Spleen (tissue), 11 donors: ENCODE measurements around the gene NOP9. TPM values are rescaled to one million over a fixed set of nuclear protein-coding genes. Genes with fewer than 3 reads are reported as not detected.

Experiments
- DNase-seq: peaks from one replicate; pipeline ENCODE4 v3.0.0-alpha.2; 2020
- H3K27ac ChIP-seq, 8 donors: fragments of 200-600 bp; sonication (generic) in 7 of 8; 1 replicate in 4 of 8; 2 replicates in 4 of 8; pipeline versions ENCODE4 v1.5.0 to v1.8.0; 2016 to 2021; ENCODE audit warnings: inconsistent platforms in 4 of 8, mild to moderate bottlenecking in 4 of 8, moderate library complexity in 1 of 8
- H3K27me3 ChIP-seq, 7 donors: fragments of 200-600 bp; sonication (generic) in 6 of 7; replicated peaks in 1 of 7; 1 replicate in 4 of 7; 2 replicates in 3 of 7; pipeline versions ENCODE4 v1.5.0 to v1.8.0; 2016 to 2021; ENCODE audit warnings: inconsistent platforms in 3 of 7, mild to moderate bottlenecking in 1 of 7
- H3K36me3 ChIP-seq, 6 donors: fragments of 200-600 bp; sonication (generic) in 5 of 6; 1 replicate in 4 of 6; 2 replicates in 2 of 6; pipeline versions ENCODE4 v1.5.0 to v1.8.0; 2016 to 2021; ENCODE audit warnings: inconsistent platforms in 2 of 6
- H3K4me1 ChIP-seq, 6 donors: fragments of 200-600 bp; sonication (generic) in 5 of 6; 1 replicate in 3 of 6; 2 replicates in 3 of 6; pipeline versions ENCODE4 v1.5.0 to v1.8.0; 2016 to 2021; ENCODE audit warnings: inconsistent platforms in 3 of 6
- H3K4me3 ChIP-seq, 8 donors: fragments of 200-600 bp; sonication (generic) in 7 of 8; 1 replicate in 4 of 8; 2 replicates in 4 of 8; pipeline versions ENCODE4 v1.5.0 to v1.8.0; 2016 to 2021; ENCODE audit warnings: inconsistent platforms in 4 of 8, mild to moderate bottlenecking in 4 of 8, moderate library complexity in 2 of 8
- H3K9me3 ChIP-seq, 8 donors: fragments of 200-600 bp; sonication (generic) in 7 of 8; 1 replicate in 4 of 8; 2 replicates in 4 of 8; pipeline versions ENCODE4 v1.5.0 to v1.8.0; 2016 to 2021; ENCODE audit warnings: inconsistent platforms in 4 of 8
- POLR2A ChIP-seq, 3 donors: fragments of 450-650 bp; IDR thresholded peaks; one replicate each; pipeline ENCODE4 v1.5.1; 2017; ENCODE audit warnings: antibody characterized with exemption in 3 of 3, mild to moderate bottlenecking in 1 of 3
- POLR2AphosphoS5 ChIP-seq, 3 donors: sonication (generic); formaldehyde crosslinking; IDR thresholded peaks; one replicate each; pipeline ENCODE4 v1.5.1; 2017; ENCODE audit warnings: antibody characterized with exemption in 3 of 3
- WGBS, 5 donors: extraction: QIAGEN DNeasy Blood & Tissue Kit in 3 of 5; methylation state at CpG; one replicate each; pipeline versions ENCODE4 v1.1.5 to v1.1.7; 2013 to 2018; 5-methylcytosine and 5-hydroxymethylcytosine counted together
- intact Hi-C: fragments of 100-400 bp; cut with DNase I; formaldehyde crosslinking; loops from one replicate; pipeline ENCODE4 v1.15.0; 2023; ENCODE audit warnings: low total_unique reads
- polyA plus RNA-seq, 3 donors: library from polyadenylated mRNA; stranded (reverse); fragments of 200-250 nt; gene quantifications; one replicate each; pipeline ENCODE4 v1.2.1, GENCODE V29; 2013
- total RNA-seq, 7 donors: library from RNA; depleted of rRNA in 3 of 7; stranded (reverse); fragments of >200 nt in 3 of 7; fragmentation: NEBNext Ultra II Directional in 4 of 7; extraction: Animal tissue kit (Norgen Biotek cat#: 25700) in 4 of 7; gene quantifications; one replicate each; pipeline versions ENCODE4 v1.1.0 to v1.2.1, GENCODE V29; 2016 to 2021
- TF ChIP-seq, protein P1 (sequence below), 11 experiments: fragments of 200-600 bp in 7 of 11; fragments of 450-650 bp in 4 of 11; sonication (generic) in 4 of 11; IDR thresholded peaks in 8 of 11; conservative IDR thresholded peaks in 3 of 11; 1 replicate in 7 of 11; 2 replicates in 4 of 11; pipeline versions ENCODE4 v1.4.0 to v1.8.0; 2016 to 2021; ENCODE audit warnings: antibody characterized with exemption in 11 of 11, inconsistent platforms in 4 of 11, mild to moderate bottlenecking in 1 of 11
- donor health status: healthy with polysubstance abuse.
- donor health status: DM: no; HTN: no; CAD: no; lungs with moderate emphysema.
- donor health status: DM: no; HTN: no; CAD: no.
- donor health status: Bipolar disorder and iron deficiency.
- donor health status: healthy.
- donor health status: DM: no; HTN: no; CAD: no.
- donor health status: DM: yes; HTN: yes; CAD: no.

The NOP9 gene
- total and polyA plus RNA-seq, 10 donors: 4.5 to 26.9 (median 18.9) TPM

DNA sequence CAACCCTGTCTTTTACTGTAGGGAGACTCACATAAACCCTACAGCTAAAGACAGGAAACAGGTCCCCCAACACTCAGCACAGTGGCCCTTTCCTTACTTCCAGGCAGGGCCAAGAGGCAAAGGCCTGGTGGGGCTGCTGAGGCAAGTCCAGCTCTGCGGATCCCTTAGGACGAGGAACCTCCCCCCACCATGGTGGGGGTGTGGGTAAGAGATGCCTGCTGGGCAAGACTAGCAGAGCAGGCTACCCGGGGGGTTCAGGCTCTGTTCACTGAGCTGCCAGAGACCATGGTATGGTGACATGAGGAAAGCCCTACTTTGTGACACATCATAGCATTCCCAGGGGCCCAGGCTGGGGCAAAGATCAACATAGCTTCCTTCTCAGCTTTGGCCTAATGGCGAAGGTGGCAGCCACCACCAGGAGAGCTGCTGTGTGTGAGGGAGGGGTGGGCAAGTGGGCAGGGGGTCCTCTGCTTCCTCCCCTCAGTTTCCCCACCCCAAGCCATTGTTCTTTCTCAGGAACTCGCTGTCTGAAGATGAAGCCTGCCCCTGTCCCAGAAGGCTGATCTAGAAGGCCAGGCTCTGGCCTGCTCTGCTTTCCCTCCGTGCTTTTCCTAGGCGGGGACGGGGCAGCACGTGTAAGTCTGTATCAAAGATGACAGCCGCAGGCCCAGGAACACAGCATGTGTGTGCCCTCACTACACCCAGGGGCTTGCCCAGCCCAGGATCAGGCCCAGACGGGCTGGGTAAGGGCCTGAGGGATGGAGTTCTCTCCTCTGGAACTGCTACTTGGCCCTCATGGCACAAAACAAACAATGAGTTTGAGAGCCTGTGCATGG, 47.1 kb upstream of the NOP9 start:
- Histone ChIP-seq H3K9me3 (no peaks in the 10 kb centered on the region), H3K4me1 (peaks cover 0 to 17% (median 0%) of the 10 kb centered on the region in 6 donors), H3K27ac (peak overlapping the region in 2 of 8 donors; percentile 14 to 36), H3K4me3 (no peak overlapping the region), H3K27me3 (no peaks in the 10 kb centered on the region), H3K36me3 (peaks cover 0 to 59% (median 6%) of the 10 kb centered on the region in 6 donors)
- TF ChIP-seq POLR2A (IDR thresholded peaks at IDR 0.05) (no peak), POLR2AphosphoS5 (IDR thresholded peaks at IDR 0.05) (no peak)
- TF ChIP-seq, protein P1, sequence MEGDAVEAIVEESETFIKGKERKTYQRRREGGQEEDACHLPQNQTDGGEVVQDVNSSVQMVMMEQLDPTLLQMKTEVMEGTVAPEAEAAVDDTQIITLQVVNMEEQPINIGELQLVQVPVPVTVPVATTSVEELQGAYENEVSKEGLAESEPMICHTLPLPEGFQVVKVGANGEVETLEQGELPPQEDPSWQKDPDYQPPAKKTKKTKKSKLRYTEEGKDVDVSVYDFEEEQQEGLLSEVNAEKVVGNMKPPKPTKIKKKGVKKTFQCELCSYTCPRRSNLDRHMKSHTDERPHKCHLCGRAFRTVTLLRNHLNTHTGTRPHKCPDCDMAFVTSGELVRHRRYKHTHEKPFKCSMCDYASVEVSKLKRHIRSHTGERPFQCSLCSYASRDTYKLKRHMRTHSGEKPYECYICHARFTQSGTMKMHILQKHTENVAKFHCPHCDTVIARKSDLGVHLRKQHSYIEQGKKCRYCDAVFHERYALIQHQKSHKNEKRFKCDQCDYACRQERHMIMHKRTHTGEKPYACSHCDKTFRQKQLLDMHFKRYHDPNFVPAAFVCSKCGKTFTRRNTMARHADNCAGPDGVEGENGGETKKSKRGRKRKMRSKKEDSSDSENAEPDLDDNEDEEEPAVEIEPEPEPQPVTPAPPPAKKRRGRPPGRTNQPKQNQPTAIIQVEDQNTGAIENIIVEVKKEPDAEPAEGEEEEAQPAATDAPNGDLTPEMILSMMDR (IDR thresholded peaks at IDR 0.05 in 8 of 11, conservative IDR thresholded peaks at IDR 0.05 in 3 of 11): no peak
- intact Hi-C loops: no loop called here
- peak; percentile 51 for DNase-seq
- 80 to 87% (median 85%) methylated on average over 9 to 11 of the region's 11 CpGs for WGBS, 5 donors

DNA sequence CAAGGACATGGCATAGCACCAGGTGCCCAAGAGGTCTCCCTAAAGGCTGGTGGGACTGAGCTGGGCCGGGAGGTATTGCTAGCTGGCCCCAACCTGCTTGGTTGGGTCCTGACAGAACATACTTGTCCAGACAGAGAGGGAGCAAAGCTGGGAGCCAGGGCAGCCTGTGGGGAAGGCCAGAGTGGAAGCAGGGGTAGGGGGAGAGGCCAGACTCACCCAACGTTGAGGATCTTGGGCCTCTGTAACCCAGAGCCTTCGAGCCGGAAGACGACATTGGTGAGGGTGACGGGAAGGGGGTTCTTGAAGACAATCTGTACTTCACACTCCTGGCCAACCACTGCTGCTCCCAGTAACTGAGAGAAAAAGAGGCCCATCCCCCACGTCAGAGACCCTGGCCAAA, 45.7 kb upstream of the NOP9 start:
- Histone ChIP-seq H3K27ac (no peak overlapping the region), H3K36me3 (peaks cover 0 to 66% (median 6%) of the 10 kb centered on the region in 6 donors), H3K4me1 (peaks cover 0 to 15% (median 0%) of the 10 kb centered on the region in 6 donors), H3K9me3 (no peaks in the 10 kb centered on the region), H3K27me3 (no peaks in the 10 kb centered on the region), H3K4me3 (no peak overlapping the region)
- intact Hi-C loops: no loop called here
- 83 to 96% (median 86%) methylated on average over 7 of the region's 7 CpGs for WGBS, 5 donors
- DNase-seq: peak; percentile 51
- TF ChIP-seq POLR2A (IDR thresholded peaks at IDR 0.05): no peak
- no peak for TF ChIP-seq POLR2AphosphoS5 (IDR thresholded peaks at IDR 0.05)
- TF ChIP-seq, protein P1 (IDR thresholded peaks at IDR 0.05 in 8 of 11, conservative IDR thresholded peaks at IDR 0.05 in 3 of 11): no peak

DNA sequence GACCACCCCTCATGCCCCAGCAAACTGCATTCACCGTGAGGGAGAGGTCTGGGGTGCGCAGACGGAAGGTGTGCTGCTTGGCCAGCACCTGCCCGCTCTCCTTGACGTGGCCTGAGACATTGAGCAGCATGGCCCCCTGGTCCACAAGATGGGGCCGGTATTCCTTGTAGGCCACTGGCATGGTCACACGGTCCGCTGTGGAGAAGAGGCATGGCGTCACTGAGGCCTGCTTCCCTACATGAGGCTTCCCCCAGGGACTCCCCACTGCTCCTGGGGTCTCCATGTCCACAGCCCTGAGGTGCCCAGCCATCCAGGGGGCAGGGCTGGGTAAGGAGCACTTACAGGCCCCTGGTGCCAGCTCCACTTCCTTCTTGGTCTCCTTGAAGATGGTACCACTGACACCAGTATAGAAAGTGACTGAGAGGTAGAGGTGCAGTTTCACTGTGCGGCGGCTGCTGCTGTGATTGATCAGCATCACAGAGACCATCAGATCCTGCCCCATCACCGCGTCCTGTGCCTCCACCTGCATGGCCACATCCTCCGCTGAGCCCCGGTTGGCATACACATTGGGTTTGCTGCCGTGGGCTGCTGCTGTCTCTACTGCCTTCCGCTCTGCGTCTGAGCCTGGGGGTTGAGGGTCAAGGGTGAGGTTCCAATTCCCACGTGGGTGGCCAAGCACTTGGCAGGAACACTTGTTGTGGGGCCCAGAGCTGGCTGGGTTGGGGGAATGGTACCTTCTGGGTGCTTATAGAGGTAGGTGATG, 44.8 kb upstream of the NOP9 start:
- peak; percentile 68 for DNase-seq
- Histone ChIP-seq H3K27ac (no peak overlapping the region), H3K4me3 (no peak overlapping the region), H3K4me1 (peaks cover 0 to 15% (median 0%) of the 10 kb centered on the region in 6 donors), H3K9me3 (no peaks in the 10 kb centered on the region), H3K36me3 (peaks cover 0 to 70% (median 6%) of the 10 kb centered on the region in 6 donors), H3K27me3 (no peaks in the 10 kb centered on the region)
- intact Hi-C loops: no loop called here
- TF ChIP-seq POLR2A (IDR thresholded peaks at IDR 0.05): no peak
- WGBS, 5 donors: 95 to 97% (median 95%) methylated on average over 12 to 19 of the region's 19 CpGs

DNA sequence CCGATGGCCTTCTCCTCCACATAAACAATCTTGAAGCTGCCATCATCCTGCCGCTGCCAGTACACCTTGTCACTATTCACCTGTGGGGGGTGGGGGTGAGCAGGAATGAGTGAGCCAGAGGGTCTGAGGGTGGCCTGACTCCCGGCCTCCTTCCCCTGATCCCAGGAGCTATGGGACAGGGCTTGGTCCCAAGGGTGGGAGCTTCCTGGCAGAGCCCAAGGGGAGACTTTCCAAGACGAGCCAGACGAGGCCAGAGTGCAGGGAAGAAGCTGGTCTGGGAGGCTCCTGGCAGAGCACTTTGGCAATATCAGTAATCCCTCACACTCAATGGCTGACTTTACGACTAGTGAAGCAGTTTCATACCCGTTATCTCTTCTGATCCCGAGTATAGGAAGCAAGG, 44.2 kb upstream of the NOP9 start:
- Histone ChIP-seq H3K9me3 (no peaks in the 10 kb centered on the region), H3K4me1 (peaks cover 0 to 12% (median 0%) of the 10 kb centered on the region in 6 donors), H3K36me3 (peaks cover 0 to 76% (median 6%) of the 10 kb centered on the region in 6 donors), H3K4me3 (no peak overlapping the region), H3K27me3 (no peaks in the 10 kb centered on the region), H3K27ac (no peak overlapping the region)
- TF ChIP-seq POLR2AphosphoS5 (IDR thresholded peaks at IDR 0.05) (no peak), POLR2A (IDR thresholded peaks at IDR 0.05) (no peak)
- TF ChIP-seq, protein P1 (IDR thresholded peaks at IDR 0.05 in 8 of 11, conservative IDR thresholded peaks at IDR 0.05 in 3 of 11): no peak
- WGBS, 5 donors: 89 to 97% (median 94%) methylated on average over 5 to 8 of the region's 8 CpGs
- no peak for DNase-seq
- intact Hi-C loops: no loop called here
